22Rv1 (cell line): Measurements from ENCODE around the gene TNFSF12.

Source experiments
- ZFX ChIP-seq: fragments of 450-650 bp; IDR thresholded peaks from 2 replicates; pipeline ENCODE4 v1.6.1; 2017; ENCODE audit warnings: antibody characterized with exemption, borderline replicate concordance
- TF ChIP-seq, protein P1 (sequence below): fragments of 450-650 bp; IDR thresholded peaks from 2 replicates; pipeline ENCODE4 v1.5.1; 2017; ENCODE audit warnings: mild to moderate bottlenecking

DNA sequence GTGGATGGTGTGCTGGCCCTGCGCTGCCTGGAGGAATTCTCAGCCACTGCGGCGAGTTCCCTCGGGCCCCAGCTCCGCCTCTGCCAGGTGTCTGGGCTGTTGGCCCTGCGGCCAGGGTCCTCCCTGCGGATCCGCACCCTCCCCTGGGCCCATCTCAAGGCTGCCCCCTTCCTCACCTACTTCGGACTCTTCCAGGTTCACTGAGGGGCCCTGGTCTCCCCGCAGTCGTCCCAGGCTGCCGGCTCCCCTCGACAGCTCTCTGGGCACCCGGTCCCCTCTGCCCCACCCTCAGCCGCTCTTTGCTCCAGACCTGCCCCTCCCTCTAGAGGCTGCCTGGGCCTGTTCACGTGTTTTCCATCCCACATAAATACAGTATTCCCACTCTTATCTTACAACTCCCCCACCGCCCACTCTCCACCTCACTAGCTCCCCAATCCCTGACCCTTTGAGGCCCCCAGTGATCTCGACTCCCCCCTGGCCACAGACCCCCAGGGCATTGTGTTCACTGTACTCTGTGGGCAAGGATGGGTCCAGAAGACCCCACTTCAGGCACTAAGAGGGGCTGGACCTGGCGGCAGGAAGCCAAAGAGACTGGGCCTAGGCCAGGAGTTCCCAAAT is 8.4 kb downstream of the TNFSF12 start:
- no peak for TF ChIP-seq ZFX
- TF ChIP-seq, protein P1, sequence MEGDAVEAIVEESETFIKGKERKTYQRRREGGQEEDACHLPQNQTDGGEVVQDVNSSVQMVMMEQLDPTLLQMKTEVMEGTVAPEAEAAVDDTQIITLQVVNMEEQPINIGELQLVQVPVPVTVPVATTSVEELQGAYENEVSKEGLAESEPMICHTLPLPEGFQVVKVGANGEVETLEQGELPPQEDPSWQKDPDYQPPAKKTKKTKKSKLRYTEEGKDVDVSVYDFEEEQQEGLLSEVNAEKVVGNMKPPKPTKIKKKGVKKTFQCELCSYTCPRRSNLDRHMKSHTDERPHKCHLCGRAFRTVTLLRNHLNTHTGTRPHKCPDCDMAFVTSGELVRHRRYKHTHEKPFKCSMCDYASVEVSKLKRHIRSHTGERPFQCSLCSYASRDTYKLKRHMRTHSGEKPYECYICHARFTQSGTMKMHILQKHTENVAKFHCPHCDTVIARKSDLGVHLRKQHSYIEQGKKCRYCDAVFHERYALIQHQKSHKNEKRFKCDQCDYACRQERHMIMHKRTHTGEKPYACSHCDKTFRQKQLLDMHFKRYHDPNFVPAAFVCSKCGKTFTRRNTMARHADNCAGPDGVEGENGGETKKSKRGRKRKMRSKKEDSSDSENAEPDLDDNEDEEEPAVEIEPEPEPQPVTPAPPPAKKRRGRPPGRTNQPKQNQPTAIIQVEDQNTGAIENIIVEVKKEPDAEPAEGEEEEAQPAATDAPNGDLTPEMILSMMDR, result no peak
